Osteocyte (in vitro differentiated cells): ENCODE data around the gene CCDC170. TPM values are rescaled to one million over a fixed set of nuclear protein-coding genes. Genes with fewer than 3 reads are reported as not detected.
"Not testable (repeated sequence)": the region's sequence is repeated elsewhere in the genome, so short reads cannot be mapped to it uniquely, and the experiment has no call there.

Experiments
- DNase-seq: peaks from one replicate; pipeline ENCODE4 v3.0.0; 2021; ENCODE audit warnings: mixed read lengths; ENCODE audit not compliant: unreplicated experiment; ENCODE audit errors: extremely low spot score
- H3K27ac Mint-ChIP-seq: one replicate; pipeline ENCODE4 v1.8.0; 2021; ENCODE audit warnings: mild to moderate bottlenecking, mixed read lengths; ENCODE audit not compliant: unreplicated experiment
- H3K27me3 Mint-ChIP-seq: one replicate; pipeline ENCODE4 v1.8.0; 2021; ENCODE audit warnings: mixed read lengths; ENCODE audit not compliant: unreplicated experiment
- H3K36me3 Mint-ChIP-seq: one replicate; pipeline ENCODE4 v1.8.0; 2021; ENCODE audit warnings: mixed read lengths; ENCODE audit not compliant: unreplicated experiment
- H3K4me1 Mint-ChIP-seq: one replicate; pipeline ENCODE4 v1.8.0; 2021; ENCODE audit warnings: mixed read lengths; ENCODE audit not compliant: unreplicated experiment
- H3K4me3 Mint-ChIP-seq: one replicate; pipeline ENCODE4 v1.8.0; 2021; ENCODE audit warnings: mild to moderate bottlenecking, moderate library complexity, mixed read lengths; ENCODE audit not compliant: unreplicated experiment
- H3K9me3 Mint-ChIP-seq: one replicate; pipeline ENCODE4 v1.8.0; 2021; ENCODE audit warnings: mixed read lengths; ENCODE audit not compliant: unreplicated experiment
- total RNA-seq: library from RNA; stranded (reverse); gene quantifications from 2 replicates; pipeline ENCODE4 v1.2.1, GENCODE V29; 2021
- TF ChIP-seq, protein P1 (sequence below): fragments of 200-600 bp; sonication (generic); IDR thresholded peaks from 2 replicates; pipeline ENCODE4 v1.5.0; 2021; ENCODE audit warnings: antibody characterized with exemption, mild to moderate bottlenecking, moderate library complexity

The CCDC170 gene
- total RNA-seq, 1 donor from 2014 or later, result 0.78 TPM

DNA sequence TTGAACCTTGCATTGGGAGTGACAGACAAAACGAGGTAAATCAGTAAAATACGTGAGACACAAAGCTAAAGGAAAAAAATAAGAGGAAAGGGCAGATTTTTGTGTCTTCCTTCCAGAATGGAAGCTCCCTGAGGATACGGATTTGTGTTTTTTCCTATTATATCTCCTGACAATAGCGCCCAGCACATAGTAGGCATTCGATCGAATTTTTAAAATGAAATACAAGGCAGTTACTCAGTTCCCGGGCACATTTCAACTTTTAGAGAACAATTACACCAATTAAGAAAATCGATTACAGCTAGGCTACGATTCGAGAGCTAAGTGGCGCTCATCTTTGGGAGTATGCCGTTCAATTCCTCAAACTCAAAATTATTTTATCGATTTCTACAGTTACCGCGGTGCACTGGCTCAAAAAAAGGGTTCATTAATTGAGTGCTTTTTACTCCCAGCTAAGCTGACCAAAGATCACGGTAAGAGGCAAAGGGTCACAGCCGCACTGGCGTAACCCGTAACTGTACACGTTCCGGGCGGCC is 42.3 kb upstream of the CCDC170 start:
- H3K27ac Mint-ChIP-seq, result peak overlapping the region; percentile 91
- peaks cover 46% of the 10 kb centered on the region for H3K4me1 Mint-ChIP-seq
- TF ChIP-seq, protein P1, sequence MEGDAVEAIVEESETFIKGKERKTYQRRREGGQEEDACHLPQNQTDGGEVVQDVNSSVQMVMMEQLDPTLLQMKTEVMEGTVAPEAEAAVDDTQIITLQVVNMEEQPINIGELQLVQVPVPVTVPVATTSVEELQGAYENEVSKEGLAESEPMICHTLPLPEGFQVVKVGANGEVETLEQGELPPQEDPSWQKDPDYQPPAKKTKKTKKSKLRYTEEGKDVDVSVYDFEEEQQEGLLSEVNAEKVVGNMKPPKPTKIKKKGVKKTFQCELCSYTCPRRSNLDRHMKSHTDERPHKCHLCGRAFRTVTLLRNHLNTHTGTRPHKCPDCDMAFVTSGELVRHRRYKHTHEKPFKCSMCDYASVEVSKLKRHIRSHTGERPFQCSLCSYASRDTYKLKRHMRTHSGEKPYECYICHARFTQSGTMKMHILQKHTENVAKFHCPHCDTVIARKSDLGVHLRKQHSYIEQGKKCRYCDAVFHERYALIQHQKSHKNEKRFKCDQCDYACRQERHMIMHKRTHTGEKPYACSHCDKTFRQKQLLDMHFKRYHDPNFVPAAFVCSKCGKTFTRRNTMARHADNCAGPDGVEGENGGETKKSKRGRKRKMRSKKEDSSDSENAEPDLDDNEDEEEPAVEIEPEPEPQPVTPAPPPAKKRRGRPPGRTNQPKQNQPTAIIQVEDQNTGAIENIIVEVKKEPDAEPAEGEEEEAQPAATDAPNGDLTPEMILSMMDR, result no peak
- H3K36me3 Mint-ChIP-seq, result peaks cover 2% of the 10 kb centered on the region
- peak; percentile 79 for DNase-seq
- no peaks in the 10 kb centered on the region for H3K27me3 Mint-ChIP-seq
- H3K9me3 Mint-ChIP-seq, result no peaks in the 10 kb centered on the region
- H3K4me3 Mint-ChIP-seq, result peak overlapping the region; percentile 96

DNA sequence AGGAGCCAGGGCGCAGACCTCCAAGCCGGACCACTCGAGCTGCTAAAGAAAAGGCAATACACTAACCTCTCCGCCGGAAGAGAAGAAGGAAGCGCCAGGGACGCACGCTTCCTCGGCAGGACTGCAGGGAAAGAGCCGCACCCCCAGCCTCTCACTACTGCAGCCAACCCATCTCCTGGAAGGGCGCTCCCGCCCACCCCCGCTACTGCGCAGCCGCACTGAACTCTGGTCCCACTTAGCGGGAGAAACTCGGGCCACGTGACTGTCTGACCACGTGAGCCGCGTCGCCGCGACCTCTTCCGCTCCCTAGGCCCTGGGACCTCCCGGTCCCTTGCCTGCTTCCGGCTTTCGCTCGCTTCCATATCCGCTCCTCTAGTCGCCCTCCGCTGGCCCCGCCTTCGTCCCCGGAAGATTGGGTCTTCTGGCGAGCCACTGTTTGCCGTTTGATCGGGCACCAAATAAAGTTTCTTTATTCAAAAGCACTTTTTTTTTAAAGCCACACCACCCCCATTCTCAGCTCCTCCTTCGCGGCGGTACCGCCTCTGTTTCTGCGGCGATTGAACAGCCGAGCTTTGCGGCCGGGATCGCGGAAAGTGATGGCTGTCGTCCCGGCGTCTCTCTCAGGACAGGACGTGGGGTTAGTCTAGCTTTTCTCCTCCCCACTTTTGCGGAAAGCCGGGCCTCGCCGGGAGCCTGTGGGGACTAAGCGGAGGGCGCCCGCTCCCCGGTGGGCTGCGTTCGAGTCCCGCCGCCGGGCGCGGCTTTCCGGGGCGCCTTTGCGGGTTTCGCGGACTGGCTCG is 41.7 kb upstream of the CCDC170 start, which contains the start of gene RMND1:
Gene RMND1, minus strand, starts transcription at position 177 of the 800 bp plus-strand sequence. CDS start 6,315 bp downstream, outside the sequence.
- Mint-ChIP-seq H3K27me3 (no peaks in the 10 kb centered on the region), H3K36me3 (peaks cover 2% of the 10 kb centered on the region)
- TF ChIP-seq, protein P1, result no peak

DNA sequence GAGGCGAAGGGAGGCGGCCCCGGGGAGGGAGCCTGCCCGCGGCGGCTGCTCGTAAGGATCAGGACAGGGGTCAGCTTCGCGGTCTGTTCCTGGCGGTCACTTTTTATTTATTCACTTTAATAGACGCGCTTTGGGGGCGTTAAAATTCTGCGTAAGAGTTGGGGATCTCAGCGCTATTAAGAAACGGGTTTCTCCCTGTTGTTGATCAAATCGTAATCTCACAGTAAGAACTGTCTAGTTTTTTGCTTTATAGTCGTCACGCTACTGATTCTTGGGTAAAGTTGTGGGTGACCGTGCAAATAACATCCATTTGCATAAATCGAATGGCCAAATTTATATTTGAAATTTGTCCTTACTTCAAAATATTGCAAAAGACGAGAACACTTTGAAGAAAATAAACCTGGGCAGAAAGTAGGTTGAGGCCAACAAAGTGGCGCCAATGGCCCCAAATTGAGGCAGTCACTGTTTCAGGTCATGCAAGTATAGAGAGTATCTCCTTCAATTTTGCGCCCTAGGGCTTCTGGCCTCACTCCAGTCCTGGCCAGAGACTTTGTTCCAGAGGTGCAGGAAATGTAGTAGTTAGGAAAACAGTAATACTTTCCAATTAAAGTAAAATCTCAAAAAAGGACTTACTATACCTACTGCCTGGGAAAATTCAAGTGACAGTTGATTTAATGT is 40.9 kb upstream of the CCDC170 start:
- peak overlapping the region; percentile 96 for H3K4me3 Mint-ChIP-seq
- no peaks in the 10 kb centered on the region for H3K9me3 Mint-ChIP-seq
- peaks cover 2% of the 10 kb centered on the region for H3K36me3 Mint-ChIP-seq
- DNase-seq, result peak; percentile 83
- TF ChIP-seq, protein P1, result no peak
- H3K4me1 Mint-ChIP-seq, result peaks cover 36% of the 10 kb centered on the region
- no peaks in the 10 kb centered on the region for H3K27me3 Mint-ChIP-seq
- peak overlapping the region; percentile 91 for H3K27ac Mint-ChIP-seq

More for the DNA sequence above, 41.7 kb upstream of the CCDC170 start, which contains the start of gene RMND1:
- peaks cover 40% of the 10 kb centered on the region for H3K4me1 Mint-ChIP-seq
- H3K27ac Mint-ChIP-seq, result peak within 1 kb of the TSS; percentile 91
- H3K9me3 Mint-ChIP-seq, result no peaks in the 10 kb centered on the region
- DNase-seq, result peak; percentile 100
- peak within 1 kb of the TSS; percentile 96 for H3K4me3 Mint-ChIP-seq

DNA sequence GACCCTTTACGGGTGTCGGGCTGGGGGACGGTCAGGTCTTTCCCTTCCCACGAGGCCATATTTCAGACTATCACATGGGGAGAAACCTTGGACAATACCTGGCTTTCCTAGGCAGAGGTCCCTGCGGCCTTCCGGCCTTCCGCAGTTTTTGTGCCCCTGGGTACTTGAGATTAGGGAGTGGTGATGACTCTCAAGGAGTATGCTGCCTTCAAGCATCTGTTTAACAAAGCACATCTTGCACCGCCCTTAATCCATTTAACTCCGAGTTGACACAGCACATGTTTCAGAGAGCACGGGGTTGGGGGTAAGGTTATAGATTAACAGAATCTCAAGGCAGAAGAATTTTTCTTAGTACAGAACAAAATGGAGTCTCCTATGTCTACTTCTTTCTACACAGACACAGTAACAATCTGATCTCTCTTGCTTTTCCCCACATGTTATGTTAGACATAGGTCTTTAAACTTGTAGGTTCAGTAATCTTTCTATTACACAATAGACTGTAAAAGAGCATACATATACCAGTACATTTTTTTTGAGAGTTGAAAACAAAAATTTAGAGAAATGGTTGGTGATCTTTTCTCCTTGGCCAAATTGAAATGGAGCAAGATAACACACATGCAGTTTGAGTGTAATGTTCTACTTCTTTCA is 37.9 kb upstream of the CCDC170 start:
- H3K9me3 Mint-ChIP-seq, H3K27me3 Mint-ChIP-seq, DNase-seq, H3K4me3 Mint-ChIP-seq, H3K27ac Mint-ChIP-seq, H3K36me3 Mint-ChIP-seq: not testable (repeated sequence)
- peaks cover 30% of the 10 kb centered on the region for H3K4me1 Mint-ChIP-seq

DNA sequence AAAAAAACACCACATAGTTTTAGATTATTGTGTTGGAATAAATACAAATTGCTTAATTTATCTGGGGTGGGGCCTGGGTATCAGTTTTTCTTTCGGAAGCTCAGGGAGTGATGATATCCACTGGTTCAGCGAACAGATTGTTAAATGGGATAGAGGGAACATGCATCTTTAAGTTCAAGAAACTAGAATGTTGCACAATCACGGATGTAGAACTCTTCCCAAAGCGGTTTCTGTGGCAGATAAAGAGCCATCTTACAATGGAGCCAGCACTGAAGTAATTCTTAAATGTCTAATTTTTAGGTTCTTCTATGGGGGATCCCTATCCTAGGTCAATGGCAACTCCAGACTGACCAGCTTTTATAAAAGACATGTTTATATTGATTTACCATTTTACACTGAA is 32.1 kb upstream of the CCDC170 start:
- Mint-ChIP-seq H3K4me1 (peaks cover 2% of the 10 kb centered on the region), H3K27ac (no peak overlapping the region), H3K4me3 (no peak overlapping the region), H3K27me3 (no peaks in the 10 kb centered on the region), H3K9me3 (no peaks in the 10 kb centered on the region), H3K36me3 (peaks cover 24% of the 10 kb centered on the region)
- DNase-seq, result no peak
- TF ChIP-seq, protein P1, result no peak
